ENCODE measurements around the gene TNFAIP8L1.

The TNFAIP8L1 gene

GRCh38 chr19:4624301-4624700 lies 15.0 kb upstream of the TNFAIP8L1 start:
- Mint-ChIP-seq H3K36me3 (ENCODE audit: insufficient read depth) (no peaks in the 10 kb centered on the region), H3K4me1 (ENCODE audit: low read depth in 2 of 2) (no peaks in the 10 kb centered on the region), H3K9me3 (no peaks in the 10 kb centered on the region), H3K27ac (no peak overlapping the region), H3K4me3 (no peak overlapping the region), H3K27me3 (peaks cover 33 to 55% of the 10 kb centered on the region in 2 donors)
- no peak for ATAC-seq (replicated peaks)
- DNase-seq: no peak

DNA sequence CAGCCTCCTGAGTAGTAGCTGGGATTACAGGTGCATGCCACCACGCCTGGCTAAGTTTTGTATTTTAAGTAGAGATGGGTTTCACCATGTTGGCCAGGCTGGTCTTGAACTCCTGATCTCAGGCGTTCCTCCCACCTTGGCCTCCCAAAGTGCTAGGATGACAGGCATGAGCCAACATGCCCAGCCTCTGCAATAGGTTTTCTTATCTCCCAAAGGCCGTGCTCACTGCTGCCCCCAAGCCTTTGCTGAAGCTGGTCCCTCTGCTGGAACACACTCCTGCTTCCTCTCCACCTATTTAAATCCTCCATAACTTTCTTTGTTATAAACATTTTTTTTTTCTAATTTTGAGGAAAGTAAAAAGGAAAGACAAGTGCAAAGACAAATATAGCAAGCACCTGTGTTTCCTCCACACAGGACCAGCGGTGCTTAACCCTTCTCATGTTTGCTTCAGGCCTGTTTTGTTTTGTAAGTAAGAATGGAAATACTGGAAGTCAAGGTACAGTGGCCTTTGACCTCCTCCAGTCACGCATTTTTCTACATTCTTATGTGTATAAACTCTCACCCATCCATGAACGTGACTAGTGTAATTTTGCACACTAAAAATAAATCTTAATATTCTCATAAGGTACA lies 14.5 kb upstream of the TNFAIP8L1 start:
- Mint-ChIP-seq H3K27ac (no peak overlapping the region), H3K4me1 (ENCODE audit: low read depth in 2 of 2) (no peaks in the 10 kb centered on the region), H3K4me3 (no peak overlapping the region), H3K27me3 (peaks cover 28 to 49% of the 10 kb centered on the region in 2 donors), H3K9me3 (no peaks in the 10 kb centered on the region), H3K36me3 (ENCODE audit: insufficient read depth) (no peaks in the 10 kb centered on the region)
- DNase-seq (no peak), ATAC-seq (replicated peaks) (no peak)

DNA sequence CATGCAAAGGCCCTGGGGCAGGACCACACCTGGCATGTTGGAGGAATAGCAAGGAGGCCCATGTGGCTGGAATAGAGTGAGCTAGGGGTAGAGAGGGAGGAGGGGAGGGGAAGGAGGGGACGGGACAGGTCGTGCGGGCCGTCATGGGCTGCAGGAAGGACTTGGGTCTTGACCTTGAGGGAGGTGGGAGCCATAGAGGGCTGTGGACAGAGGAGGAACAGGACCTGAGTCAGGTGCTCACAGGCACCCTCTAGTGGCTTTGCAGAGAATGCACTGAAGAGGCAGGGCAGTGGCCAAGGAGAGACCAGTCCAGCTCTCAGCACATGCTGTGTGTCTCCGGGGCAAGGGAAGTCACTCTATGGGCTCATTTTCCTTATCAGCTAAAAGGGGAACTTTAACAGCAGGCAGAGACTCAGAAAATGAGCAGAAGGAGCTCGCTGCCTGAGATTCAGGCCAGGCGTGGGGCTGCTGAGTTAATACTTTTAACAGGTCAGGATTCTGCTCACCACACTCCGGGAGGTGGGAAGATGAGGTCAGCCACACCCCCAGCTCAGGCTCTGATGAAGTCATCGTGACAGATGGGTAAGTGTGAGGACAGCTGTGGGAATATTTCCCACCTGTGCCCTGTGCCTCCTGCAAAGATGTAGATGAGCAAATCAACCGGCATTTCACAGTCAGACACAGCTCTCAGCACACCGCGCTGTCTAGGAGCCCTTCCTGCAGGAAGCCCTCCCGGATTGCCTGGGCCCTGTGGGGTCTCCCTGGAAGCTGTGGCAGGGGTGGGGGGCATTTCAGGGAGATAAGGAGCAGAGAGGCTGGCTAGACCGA lies 6.0 kb upstream of the TNFAIP8L1 start:
- Mint-ChIP-seq H3K4me3 (peak overlapping the region in 1 of 2 donors; percentile 40), H3K9me3 (no peaks in the 10 kb centered on the region), H3K36me3 (ENCODE audit: insufficient read depth) (peaks cover 10% of the 10 kb centered on the region), H3K27me3 (peaks cover 0 to 1% of the 10 kb centered on the region in 2 donors), H3K4me1 (ENCODE audit: low read depth in 2 of 2) (peaks cover 6 to 9% of the 10 kb centered on the region in 2 donors), H3K27ac (peak overlapping the region in 1 of 2 donors; percentile 77)
- ATAC-seq (replicated peaks) (peak; percentile 65), DNase-seq (peak; percentile 37 to 43 (median 39))

DNA sequence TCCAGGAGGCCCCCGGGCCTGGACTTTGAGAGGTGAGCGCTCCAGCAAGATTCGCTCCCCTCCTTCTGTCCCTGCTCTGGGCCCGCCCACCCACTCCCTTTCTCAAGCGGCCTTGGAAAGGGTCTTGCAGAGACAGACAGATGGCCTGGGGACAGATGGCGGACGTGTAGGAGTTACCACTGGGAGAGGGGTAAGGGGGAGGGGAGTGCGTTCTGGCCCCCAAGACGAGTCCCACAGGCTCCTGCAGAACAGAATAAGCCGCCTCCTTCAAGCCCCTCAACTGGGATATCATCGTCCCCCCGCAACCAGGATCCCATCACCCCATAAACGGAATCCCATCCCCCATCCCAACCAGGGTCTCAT lies 3.6 kb upstream of the TNFAIP8L1 start:
- no peak overlapping the region for H3K27ac Mint-ChIP-seq
- ATAC-seq (replicated peaks): no peak
- no peaks in the 10 kb centered on the region for H3K9me3 Mint-ChIP-seq

GRCh38 chr19:4636151-4636717 lies 3.1 kb upstream of the TNFAIP8L1 start:
- peak; percentile 14 for ATAC-seq (replicated peaks)
- DNase-seq: peak; percentile 70 to 76 (median 71)
- Mint-ChIP-seq H3K27ac (peak overlapping the region in 1 of 2 donors; percentile 60), H3K4me3 (peak overlapping the region; percentile 55 to 63), H3K27me3 (no peaks in the 10 kb centered on the region), H3K4me1 (ENCODE audit: low read depth in 2 of 2) (peaks cover 14 to 23% of the 10 kb centered on the region in 2 donors), H3K36me3 (ENCODE audit: insufficient read depth) (peaks cover 23% of the 10 kb centered on the region), H3K9me3 (no peaks in the 10 kb centered on the region)

More for the DNA sequence above, 3.6 kb upstream of the TNFAIP8L1 start:
- Mint-ChIP-seq H3K27me3 (no peaks in the 10 kb centered on the region), H3K36me3 (ENCODE audit: insufficient read depth) (peaks cover 23% of the 10 kb centered on the region), H3K4me1 (ENCODE audit: low read depth in 2 of 2) (peaks cover 14 to 23% of the 10 kb centered on the region in 2 donors), H3K4me3 (peak overlapping the region; percentile 42 to 63)
- DNase-seq: no peak

DNA sequence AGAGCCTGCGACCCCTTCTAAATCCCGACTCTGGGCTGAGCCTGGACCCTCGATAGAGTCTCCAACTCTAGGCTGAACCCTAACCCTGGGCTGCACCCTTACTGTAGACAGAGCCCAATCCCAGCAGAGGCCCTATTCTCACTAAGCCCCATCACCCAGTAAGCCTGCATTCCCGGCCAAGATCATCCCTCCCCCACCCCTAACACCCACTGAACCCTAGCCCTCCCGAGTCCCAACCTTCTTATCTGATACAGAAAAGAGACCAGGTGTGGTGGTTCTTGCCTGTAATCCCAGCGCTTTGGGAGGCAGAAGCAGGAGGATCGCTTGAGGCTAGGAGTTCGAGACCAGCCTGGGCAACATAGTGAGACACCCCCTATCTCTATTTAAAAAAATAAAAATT lies 2.6 kb upstream of the TNFAIP8L1 start:
- Mint-ChIP-seq H3K27me3 (no peaks in the 10 kb centered on the region), H3K9me3 (no peaks in the 10 kb centered on the region), H3K36me3 (ENCODE audit: insufficient read depth) (peaks cover 23% of the 10 kb centered on the region), H3K4me3 (peak overlapping the region; percentile 37 to 55), H3K4me1 (ENCODE audit: low read depth in 2 of 2) (peaks cover 14 to 23% of the 10 kb centered on the region in 2 donors), H3K27ac (peak overlapping the region in 1 of 2 donors; percentile 60)
- DNase-seq (no peak), ATAC-seq (replicated peaks) (no peak)

GRCh38 chr19:4638317-4638716 lies 999 bp upstream of the TNFAIP8L1 start:
- Mint-ChIP-seq H3K36me3 (ENCODE audit: insufficient read depth) (peaks cover 22% of the 10 kb centered on the region), H3K27me3 (no peaks in the 10 kb centered on the region), H3K4me1 (ENCODE audit: low read depth in 2 of 2) (peaks cover 16 to 22% of the 10 kb centered on the region in 2 donors), H3K9me3 (no peaks in the 10 kb centered on the region), H3K27ac (peak overlapping the region; percentile 99), H3K4me3 (peak overlapping the region; percentile 85 to 95)
- ATAC-seq (replicated peaks): no peak
- no peak for DNase-seq

DNA sequence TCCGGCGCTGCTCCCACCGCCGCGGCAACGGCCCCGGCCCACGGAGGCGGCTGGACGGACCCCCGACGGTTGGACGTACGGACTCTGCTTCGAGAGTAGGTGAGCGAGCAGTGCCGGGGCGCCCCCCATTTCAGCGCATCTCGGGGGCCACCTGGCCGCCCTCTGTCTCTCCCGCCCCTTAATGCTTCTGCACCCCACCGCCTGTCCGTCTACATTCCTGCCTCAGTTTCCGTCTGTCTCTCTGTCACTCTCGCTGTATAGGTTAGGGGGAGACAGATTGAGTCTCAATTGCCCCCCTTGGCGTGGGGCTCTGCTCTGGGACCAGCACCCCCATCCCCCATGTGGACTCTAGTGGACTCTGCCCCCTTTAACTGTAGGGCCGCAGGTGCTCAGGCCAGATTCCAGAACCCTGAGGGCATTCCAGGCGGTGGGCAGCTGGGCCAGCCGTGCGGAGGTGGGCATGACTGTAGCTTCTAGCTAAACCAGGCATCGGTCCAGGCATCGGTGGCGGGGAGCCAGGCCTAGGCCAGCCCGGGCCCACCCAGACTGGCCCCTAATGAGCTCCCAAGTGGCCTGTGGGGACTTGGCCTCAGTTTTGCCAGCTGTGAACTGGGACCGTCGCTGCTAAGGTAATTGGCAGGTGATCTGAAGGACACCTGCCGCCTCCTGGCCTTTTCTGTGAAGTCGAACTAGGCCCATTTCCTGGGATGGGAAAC lies 373 bp downstream of the TNFAIP8L1 start:
- DNase-seq (peak in 1 of 3 experiments; percentile 23), ATAC-seq (replicated peaks) (peak; percentile 2)
- H3K9me3 Mint-ChIP-seq: no peaks in the 10 kb centered on the region
- H3K36me3 Mint-ChIP-seq (ENCODE audit: insufficient read depth): peaks cover 22% of the 10 kb centered on the region
- H3K4me1 Mint-ChIP-seq (ENCODE audit: low read depth in 2 of 2): peaks cover 14 to 17% of the 10 kb centered on the region in 2 donors
- H3K27me3 Mint-ChIP-seq: no peaks in the 10 kb centered on the region
- peak overlapping the region; percentile 85 to 95 for H3K4me3 Mint-ChIP-seq
- peak overlapping the region; percentile 99 for H3K27ac Mint-ChIP-seq

GRCh38 chr19:4640247-4641000 lies 1.1 kb downstream of the TNFAIP8L1 start:
- ATAC-seq (replicated peaks) (no peak), DNase-seq (no peak)
- H3K9me3 Mint-ChIP-seq: no peaks in the 10 kb centered on the region
- H3K4me3 Mint-ChIP-seq: peak overlapping the region; percentile 85 to 95
- peak overlapping the region; percentile 51 to 99 for H3K27ac Mint-ChIP-seq
- peaks cover 22% of the 10 kb centered on the region for H3K36me3 Mint-ChIP-seq (ENCODE audit: insufficient read depth)
- H3K4me1 Mint-ChIP-seq (ENCODE audit: low read depth in 2 of 2): peaks cover 14 to 17% of the 10 kb centered on the region in 2 donors
- H3K27me3 Mint-ChIP-seq: no peaks in the 10 kb centered on the region

GRCh38 chr19:4641132-4641531 lies 1.8 kb downstream of the TNFAIP8L1 start:
- Mint-ChIP-seq H3K27ac (no peak overlapping the region), H3K27me3 (no peaks in the 10 kb centered on the region), H3K36me3 (ENCODE audit: insufficient read depth) (peaks cover 22% of the 10 kb centered on the region)

GRCh38 chr19:4642625-4643024 lies 3.3 kb downstream of the TNFAIP8L1 start:
- H3K4me3 Mint-ChIP-seq: no peak overlapping the region
- no peaks in the 10 kb centered on the region for H3K27me3 Mint-ChIP-seq
- DNase-seq: no peak
- H3K27ac Mint-ChIP-seq: peak overlapping the region; percentile 25 to 51
- peaks cover 19% of the 10 kb centered on the region for H3K36me3 Mint-ChIP-seq (ENCODE audit: insufficient read depth)
- no peaks in the 10 kb centered on the region for H3K9me3 Mint-ChIP-seq
- ATAC-seq (replicated peaks): no peak
- H3K4me1 Mint-ChIP-seq (ENCODE audit: low read depth in 2 of 2): peaks cover 17 to 19% of the 10 kb centered on the region in 2 donors

More at GRCh38 chr19:4641132-4641531, 1.8 kb downstream of the TNFAIP8L1 start:
- Mint-ChIP-seq H3K9me3 (no peaks in the 10 kb centered on the region), H3K4me3 (no peak overlapping the region), H3K4me1 (ENCODE audit: low read depth in 2 of 2) (peaks cover 16 to 17% of the 10 kb centered on the region in 2 donors)
- DNase-seq (no peak), ATAC-seq (replicated peaks) (no peak)

GRCh38 chr19:4645718-4646117 lies 6.4 kb downstream of the TNFAIP8L1 start:
- H3K9me3 Mint-ChIP-seq: no peaks in the 10 kb centered on the region
- peaks cover 8 to 18% of the 10 kb centered on the region in 2 donors for H3K4me1 Mint-ChIP-seq (ENCODE audit: low read depth in 2 of 2)

More at GRCh38 chr19:4645718-4646117, 6.4 kb downstream of the TNFAIP8L1 start:
- peaks cover 16% of the 10 kb centered on the region for H3K36me3 Mint-ChIP-seq (ENCODE audit: insufficient read depth)
- ATAC-seq (replicated peaks) (no peak), DNase-seq (no peak)
- no peak overlapping the region for H3K4me3 Mint-ChIP-seq
- H3K27ac Mint-ChIP-seq: no peak overlapping the region
- H3K27me3 Mint-ChIP-seq: no peaks in the 10 kb centered on the region
